KMS-11 (cell line): ENCODE data around the gene PI4KB.
"Not testable (repeated sequence)": the region's sequence is repeated elsewhere in the genome, so short reads cannot be mapped to it uniquely, and the experiment has no call there.

Source experiments
- H2AFZ ChIP-seq: fragments of 200-600 bp; sonication (generic); 2 replicates; pipeline ENCODE4 v1.6.1; 2016; ENCODE audit warnings: antibody characterized with exemption, mixed run types, low read depth
- H3K27ac ChIP-seq: fragments of 200-600 bp; sonication (generic); 2 replicates; pipeline ENCODE4 v1.6.1; 2016; ENCODE audit warnings: mild to moderate bottlenecking, mixed run types
- H3K27me3 ChIP-seq: fragments of 200-600 bp; sonication (generic); 2 replicates; pipeline ENCODE4 v1.6.1; 2017; ENCODE audit warnings: mild to moderate bottlenecking, low read depth, mixed run types, moderate library complexity; ENCODE audit not compliant: insufficient read depth
- H3K36me3 ChIP-seq: fragments of 200-600 bp; sonication (generic); 2 replicates; pipeline ENCODE4 v1.6.1; 2017; ENCODE audit warnings: mild to moderate bottlenecking, mixed run types; ENCODE audit not compliant: insufficient read depth
- H3K4me1 ChIP-seq: fragments of 200-600 bp; sonication (generic); 2 replicates; pipeline ENCODE4 v1.6.1; 2016; ENCODE audit warnings: mild to moderate bottlenecking, low read depth, mixed run types; ENCODE audit not compliant: poor library complexity, severe bottlenecking
- H3K4me2 ChIP-seq: fragments of 200-600 bp; sonication (generic); 2 replicates; pipeline ENCODE4 v1.7.0; 2016; ENCODE audit warnings: mild to moderate bottlenecking, mixed run types
- H3K4me3 ChIP-seq: fragments of 200-600 bp; sonication (generic); IDR thresholded peaks from 2 replicates; pipeline ENCODE4 v1.6.1; 2017; ENCODE audit warnings: low read depth, low read length, mixed read lengths; ENCODE audit not compliant: insufficient read depth
- H3K79me2 ChIP-seq: fragments of 200-600 bp; sonication (generic); 2 replicates; pipeline ENCODE4 v1.6.1; 2016; ENCODE audit warnings: low read depth, mixed run types; ENCODE audit not compliant: insufficient read depth
- H3K9ac ChIP-seq: fragments of 200-600 bp; sonication (generic); 2 replicates; pipeline ENCODE4 v1.6.1; 2016; ENCODE audit warnings: mild to moderate bottlenecking, mixed run types
- H4K20me1 ChIP-seq: fragments of 200-600 bp; sonication (generic); 2 replicates; pipeline ENCODE4 v1.6.1; 2016; ENCODE audit warnings: mild to moderate bottlenecking, mixed run types; ENCODE audit not compliant: insufficient read depth
- TF ChIP-seq, protein P1 (sequence below): fragments of 200-600 bp; sonication (generic); conservative IDR thresholded peaks from 2 replicates; pipeline ENCODE4 v1.6.1; 2017; ENCODE audit warnings: low read depth, mild to moderate bottlenecking, antibody characterized with exemption, low read length, moderate library complexity, mixed read lengths

Gene PI4KB

DNA sequence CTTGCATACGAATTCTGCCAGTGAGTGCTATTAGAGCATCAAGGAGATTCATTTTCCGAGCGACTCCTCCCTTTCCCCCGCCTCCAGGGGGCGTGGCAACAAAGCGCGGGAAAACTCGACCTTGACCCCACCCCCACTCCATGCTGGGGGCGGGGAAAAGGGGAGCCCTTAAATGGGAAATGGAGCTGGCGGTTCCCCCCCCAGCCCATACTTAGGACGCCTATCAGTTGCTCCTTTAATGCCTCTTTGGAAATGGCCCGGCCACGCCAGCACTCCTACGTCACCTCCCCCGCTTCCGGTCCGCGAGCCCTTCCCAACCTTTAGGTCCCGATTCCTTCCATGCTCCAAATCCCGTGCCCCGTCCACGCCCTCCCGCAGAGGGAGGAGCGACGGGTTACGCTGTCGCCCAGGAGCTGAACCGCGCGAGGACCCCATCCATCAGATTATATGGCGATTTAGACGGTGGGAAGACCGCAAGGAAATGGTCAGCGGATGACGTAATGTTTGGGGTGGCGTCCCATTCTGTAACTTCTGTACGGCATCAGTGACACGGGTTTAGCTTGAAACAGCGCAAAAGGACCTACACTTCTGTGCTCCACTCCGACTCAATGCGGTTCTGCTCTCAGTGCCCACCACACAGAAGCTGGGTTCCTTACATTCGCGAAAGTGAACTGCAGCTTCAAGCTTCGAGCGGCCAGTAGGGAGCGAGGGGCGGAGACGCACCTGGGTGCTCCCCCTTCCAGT lies 45.8 kb downstream of the PI4KB start:
- peak overlapping the region; percentile 100 for H3K4me3 ChIP-seq
- H3K27me3 ChIP-seq: no peaks in the 10 kb centered on the region; the same call in 1 of the 2 replicates
- H3K27ac ChIP-seq: peak overlapping the region; percentile 86
- peak overlapping the region; percentile 83 for H2AFZ ChIP-seq
- H3K36me3 ChIP-seq: no peaks in the 10 kb centered on the region; the same call in 1 of the 2 replicates
- peaks cover 23% of the 10 kb centered on the region for H3K79me2 ChIP-seq
- peak overlapping the region; percentile 43 for H3K4me2 ChIP-seq
- peak overlapping the region; percentile 94 for H3K9ac ChIP-seq
- H4K20me1 ChIP-seq: no peaks in the 10 kb centered on the region
- TF ChIP-seq, protein P1, sequence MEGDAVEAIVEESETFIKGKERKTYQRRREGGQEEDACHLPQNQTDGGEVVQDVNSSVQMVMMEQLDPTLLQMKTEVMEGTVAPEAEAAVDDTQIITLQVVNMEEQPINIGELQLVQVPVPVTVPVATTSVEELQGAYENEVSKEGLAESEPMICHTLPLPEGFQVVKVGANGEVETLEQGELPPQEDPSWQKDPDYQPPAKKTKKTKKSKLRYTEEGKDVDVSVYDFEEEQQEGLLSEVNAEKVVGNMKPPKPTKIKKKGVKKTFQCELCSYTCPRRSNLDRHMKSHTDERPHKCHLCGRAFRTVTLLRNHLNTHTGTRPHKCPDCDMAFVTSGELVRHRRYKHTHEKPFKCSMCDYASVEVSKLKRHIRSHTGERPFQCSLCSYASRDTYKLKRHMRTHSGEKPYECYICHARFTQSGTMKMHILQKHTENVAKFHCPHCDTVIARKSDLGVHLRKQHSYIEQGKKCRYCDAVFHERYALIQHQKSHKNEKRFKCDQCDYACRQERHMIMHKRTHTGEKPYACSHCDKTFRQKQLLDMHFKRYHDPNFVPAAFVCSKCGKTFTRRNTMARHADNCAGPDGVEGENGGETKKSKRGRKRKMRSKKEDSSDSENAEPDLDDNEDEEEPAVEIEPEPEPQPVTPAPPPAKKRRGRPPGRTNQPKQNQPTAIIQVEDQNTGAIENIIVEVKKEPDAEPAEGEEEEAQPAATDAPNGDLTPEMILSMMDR: peak; percentile 57
- peaks cover 20% of the 10 kb centered on the region for H3K4me1 ChIP-seq

DNA sequence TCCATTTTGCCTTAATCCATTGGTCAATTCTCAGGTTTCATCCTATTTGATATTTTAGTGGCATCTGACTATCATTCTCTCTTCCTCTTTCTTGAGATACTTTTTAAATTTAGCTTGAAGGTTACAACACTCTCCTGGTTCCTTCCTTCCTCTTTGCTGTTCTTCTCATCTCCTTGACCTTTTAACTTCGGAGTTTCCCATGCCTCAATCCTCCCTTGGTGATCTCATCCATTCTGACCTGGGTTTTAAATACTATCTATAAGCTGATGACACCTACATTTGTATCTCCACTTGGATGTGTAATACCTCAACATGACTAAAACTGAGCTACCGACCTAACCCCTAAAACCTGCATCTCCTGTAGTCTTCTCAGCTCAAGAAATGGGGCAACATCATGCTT lies 50.0 kb downstream of the PI4KB start:
- TF ChIP-seq, protein P1: no peak
- Histone ChIP-seq H3K79me2 (no peaks in the 10 kb centered on the region), H3K27me3 (no peaks in the 10 kb centered on the region; the same call in 1 of the 2 replicates), H2AFZ (no peak overlapping the region), H3K4me3 (no peak overlapping the region), H3K4me2 (no peak overlapping the region), H3K4me1 (peaks cover 6% of the 10 kb centered on the region), H4K20me1 (no peaks in the 10 kb centered on the region), H3K27ac (no peak overlapping the region), H3K36me3 (no peaks in the 10 kb centered on the region), H3K9ac (no peak overlapping the region)

DNA sequence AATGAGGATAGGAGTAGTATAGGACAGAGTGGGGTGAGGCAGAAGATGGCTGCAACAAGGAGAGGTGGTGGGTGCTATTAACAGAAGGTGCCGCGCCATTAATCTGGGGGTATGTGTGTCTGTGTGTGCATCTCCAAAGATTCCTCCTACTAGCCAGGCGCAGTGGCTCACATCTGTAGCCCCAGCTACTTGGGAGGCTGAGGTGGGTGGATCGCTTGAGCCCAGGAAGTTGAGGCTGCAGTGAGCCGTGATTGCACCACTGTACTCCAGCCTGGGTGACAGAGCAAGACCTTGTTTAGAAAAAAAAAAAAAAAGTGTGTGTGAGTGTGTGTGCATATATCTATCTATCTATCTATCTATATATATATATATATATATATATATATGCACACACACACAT lies 51.9 kb downstream of the PI4KB start:
- not testable (repeated sequence) for H3K4me3 ChIP-seq, H3K79me2 ChIP-seq, H3K27ac ChIP-seq, H3K4me2 ChIP-seq, H4K20me1 ChIP-seq, H3K36me3 ChIP-seq, H2AFZ ChIP-seq, H3K27me3 ChIP-seq, H3K9ac ChIP-seq, H3K4me1 ChIP-seq

DNA sequence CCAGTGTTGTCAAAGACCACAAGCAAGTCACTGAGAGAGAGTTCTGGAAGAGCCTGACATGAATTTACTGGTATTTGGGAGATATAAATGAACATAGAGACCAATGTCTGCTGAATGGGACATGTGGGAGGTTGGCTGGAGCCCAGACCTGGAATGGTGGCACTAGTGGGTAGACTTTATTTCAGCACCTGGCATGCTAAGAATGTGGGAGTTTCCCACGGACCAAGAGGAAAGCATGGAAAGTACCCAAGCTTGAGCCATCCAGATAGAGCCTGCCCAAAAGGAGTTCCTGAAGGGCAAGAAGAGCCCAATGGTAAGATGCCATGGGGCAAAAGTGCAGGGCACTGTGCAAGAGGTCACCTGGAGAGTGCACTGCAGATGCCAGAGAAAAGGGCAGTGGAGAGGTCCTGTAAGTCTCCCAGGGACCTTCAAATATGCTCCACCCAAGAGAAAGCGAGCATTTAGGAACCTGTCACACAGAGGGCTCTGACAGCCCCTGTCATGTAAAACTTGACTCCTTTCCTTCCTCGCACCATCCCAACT lies 53.2 kb downstream of the PI4KB start:
- no peak overlapping the region for H2AFZ ChIP-seq
- H3K79me2 ChIP-seq: no peaks in the 10 kb centered on the region
- TF ChIP-seq, protein P1: no peak
- H4K20me1 ChIP-seq: no peaks in the 10 kb centered on the region
- H3K4me1 ChIP-seq: no peaks in the 10 kb centered on the region
- no peak overlapping the region for H3K9ac ChIP-seq
- H3K27me3 ChIP-seq: no peaks in the 10 kb centered on the region; the same call in 1 of the 2 replicates
- H3K27ac ChIP-seq: no peak overlapping the region
- H3K4me2 ChIP-seq: no peak overlapping the region
- no peak overlapping the region for H3K4me3 ChIP-seq
- no peaks in the 10 kb centered on the region for H3K36me3 ChIP-seq

DNA sequence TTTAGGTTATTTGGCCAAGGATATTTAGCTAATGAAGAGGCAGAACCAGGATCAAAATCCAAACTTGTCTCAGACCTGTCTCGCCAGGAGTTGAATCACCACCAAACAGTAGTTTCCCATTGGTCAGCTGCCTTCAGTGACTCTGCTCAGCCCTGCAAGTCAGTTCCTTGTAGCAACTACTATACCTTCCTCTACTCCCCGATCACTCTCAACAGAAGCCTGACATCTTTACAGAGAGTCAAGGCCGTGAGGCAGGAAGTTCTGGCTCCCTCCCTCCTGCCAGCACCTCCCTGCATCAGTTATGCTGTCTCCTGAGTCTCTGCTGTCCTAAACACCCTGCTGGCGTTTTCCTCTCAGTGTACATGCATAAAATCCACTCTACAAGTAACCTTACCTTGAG lies 59.5 kb downstream of the PI4KB start:
- Histone ChIP-seq H3K79me2 (peaks cover under 1% of the 10 kb centered on the region; the same call in 1 of the 2 replicates), H2AFZ (no peak overlapping the region), H4K20me1 (no peaks in the 10 kb centered on the region), H3K4me1 (no peaks in the 10 kb centered on the region), H3K27me3 (no peaks in the 10 kb centered on the region), H3K9ac (no peak overlapping the region), H3K4me2 (no peak overlapping the region), H3K4me3 (no peak overlapping the region), H3K36me3 (peaks cover 22% of the 10 kb centered on the region; the same call in 1 of the 2 replicates), H3K27ac (0 out of 2 replicates have a peak overlapping the region, but pooled peaks have one; percentile 1)
- TF ChIP-seq, protein P1: no peak
